ENCODE data around the gene ARHGEF3.

The ARHGEF3 gene

GRCh38 chr3:56817646-56818045 lies 15.9 kb upstream of the ARHGEF3 start:
- TF ChIP-seq CTCF (IDR thresholded peaks at IDR 0.05; ENCODE audit: low read length): no peak
- no peak for TF ChIP-seq EZH2 (IDR thresholded peaks at IDR 0.05; ENCODE audit: borderline replicate concordance, low read length)
- Histone ChIP-seq H3K36me3 (ENCODE audit: insufficient read depth, low read length) (no peaks in the 10 kb centered on the region), H4K20me1 (ENCODE audit: insufficient read depth, low read length) (no peaks in the 10 kb centered on the region), H3K4me2 (ENCODE audit: low read length) (no peak overlapping the region), H3K4me3 (ENCODE audit: low read depth, low read length, poor library complexity, severe bottlenecking) (no peak overlapping the region), H3K9me3 (ENCODE audit: low read length) (no peaks in the 10 kb centered on the region), H2AFZ (ENCODE audit: low read length) (no peak overlapping the region), H3K27me3 (ENCODE audit: insufficient read depth, low read length) (no peaks in the 10 kb centered on the region), H3K27ac (ENCODE audit: low read depth, low read length, poor library complexity, severe bottlenecking) (no peak overlapping the region), H3F3A (ENCODE audit: insufficient read depth, low read length) (no peaks in the 10 kb centered on the region), H3K79me2 (ENCODE audit: insufficient read depth, low read length) (no peaks in the 10 kb centered on the region), H3K9ac (ENCODE audit: low read length) (no peak overlapping the region), H3K4me1 (ENCODE audit: insufficient read depth, low read length, severe bottlenecking) (no peaks in the 10 kb centered on the region), H3K9me2 (ENCODE audit: low read depth, low read length) (no peaks in the 10 kb centered on the region)

GRCh38 chr3:56816061-56816460 lies 14.3 kb upstream of the ARHGEF3 start:
- Histone ChIP-seq H3K79me2 (ENCODE audit: insufficient read depth, low read length) (no peaks in the 10 kb centered on the region), H3K4me2 (ENCODE audit: low read length) (no peak overlapping the region), H3K9me2 (ENCODE audit: low read depth, low read length) (no peaks in the 10 kb centered on the region), H2AFZ (ENCODE audit: low read length) (no peak overlapping the region), H4K20me1 (ENCODE audit: insufficient read depth, low read length) (no peaks in the 10 kb centered on the region), H3K4me1 (ENCODE audit: insufficient read depth, low read length, severe bottlenecking) (no peaks in the 10 kb centered on the region), H3K9me3 (ENCODE audit: low read length) (no peaks in the 10 kb centered on the region), H3K9ac (ENCODE audit: low read length) (no peak overlapping the region), H3K36me3 (ENCODE audit: insufficient read depth, low read length) (no peaks in the 10 kb centered on the region), H3K27ac (ENCODE audit: low read depth, low read length, poor library complexity, severe bottlenecking) (no peak overlapping the region), H3K4me3 (ENCODE audit: low read depth, low read length, poor library complexity, severe bottlenecking) (no peak overlapping the region), H3K27me3 (ENCODE audit: insufficient read depth, low read length) (no peaks in the 10 kb centered on the region), H3F3A (ENCODE audit: insufficient read depth, low read length) (no peaks in the 10 kb centered on the region)
- TF ChIP-seq CTCF (IDR thresholded peaks at IDR 0.05; ENCODE audit: low read length): no peak

- H3K79me2 ChIP-seq (ENCODE audit: insufficient read depth, low read length): no peaks in the 10 kb centered on the region
- H3F3A ChIP-seq (ENCODE audit: insufficient read depth, low read length): no peaks in the 10 kb centered on the region
- H3K27ac ChIP-seq (ENCODE audit: low read depth, low read length, poor library complexity, severe bottlenecking): no peak overlapping the region
- H3K4me1 ChIP-seq (ENCODE audit: insufficient read depth, low read length, severe bottlenecking): no peaks in the 10 kb centered on the region
- TF ChIP-seq EZH2 (IDR thresholded peaks at IDR 0.05; ENCODE audit: borderline replicate concordance, low read length): no peak
- TF ChIP-seq CTCF (IDR thresholded peaks at IDR 0.05; ENCODE audit: low read length): no peak
- no peak overlapping the region for H3K9ac ChIP-seq (ENCODE audit: low read length)
- no peak overlapping the region for H3K4me3 ChIP-seq (ENCODE audit: low read depth, low read length, poor library complexity, severe bottlenecking)
- no peaks in the 10 kb centered on the region for H3K9me3 ChIP-seq (ENCODE audit: low read length)
- H3K4me2 ChIP-seq (ENCODE audit: low read length): no peak overlapping the region
- H3K27me3 ChIP-seq (ENCODE audit: insufficient read depth, low read length): no peaks in the 10 kb centered on the region
- no peak overlapping the region for H2AFZ ChIP-seq (ENCODE audit: low read length)
- H3K36me3 ChIP-seq (ENCODE audit: insufficient read depth, low read length): no peaks in the 10 kb centered on the region
- H3K9me2 ChIP-seq (ENCODE audit: low read depth, low read length): no peaks in the 10 kb centered on the region
- no peaks in the 10 kb centered on the region for H4K20me1 ChIP-seq (ENCODE audit: insufficient read depth, low read length)
These were observed 13.8 kb upstream of the ARHGEF3 start for GRCh38 chr3:56815589-56815988.
